T-helper 22 cell (primary cell): ENCODE results near the gene SDCBP2.

Experiments
- DNase-seq: peaks from one replicate; pipeline ENCODE4 v3.0.0-alpha.2; 2020; ENCODE audit warnings: low read depth

The SDCBP2 gene

DNA sequence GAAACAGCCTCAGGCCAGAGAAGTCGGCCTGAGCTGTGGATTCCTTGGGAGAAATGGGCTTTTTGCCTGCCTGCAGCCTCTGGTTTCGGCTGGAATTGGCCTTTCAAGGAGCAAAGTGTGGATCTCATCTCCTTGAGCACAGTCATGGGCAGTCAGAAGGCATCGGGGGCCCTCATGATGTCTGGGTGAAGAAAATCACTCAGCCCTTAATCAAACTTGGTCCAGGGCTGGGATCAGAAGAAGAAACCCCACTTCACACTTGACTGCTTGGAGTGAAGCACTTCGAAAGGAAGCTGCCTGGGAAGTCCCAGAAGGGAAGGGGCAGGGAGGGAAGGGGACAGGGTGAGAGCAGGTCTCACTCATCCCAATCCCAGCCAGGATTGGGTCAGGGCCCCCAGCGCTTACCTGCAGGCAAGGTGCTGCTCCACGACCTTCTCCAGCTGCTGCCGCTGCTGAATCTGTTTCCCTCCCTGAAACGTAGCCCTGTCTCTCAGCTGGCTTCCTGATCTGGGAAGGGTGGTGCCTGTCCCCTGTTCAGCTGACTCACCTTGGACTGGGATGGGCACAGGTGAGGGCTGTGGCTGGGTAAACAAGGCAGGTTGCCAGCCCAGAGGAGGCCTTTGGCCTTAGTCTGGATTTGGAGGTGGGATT is at the start of gene SDCBP2:
SDCBP2 (minus strand) TSS at position 460 of the 651 bp plus-strand sequence. CDS start 8,723 bp downstream, outside the sequence.
- DNase-seq = no peak

- DNase-seq = no peak
Observed at GRCh38 chr20:1378735-1379125, 49.8 kb upstream of the SDCBP2 start.

DNA sequence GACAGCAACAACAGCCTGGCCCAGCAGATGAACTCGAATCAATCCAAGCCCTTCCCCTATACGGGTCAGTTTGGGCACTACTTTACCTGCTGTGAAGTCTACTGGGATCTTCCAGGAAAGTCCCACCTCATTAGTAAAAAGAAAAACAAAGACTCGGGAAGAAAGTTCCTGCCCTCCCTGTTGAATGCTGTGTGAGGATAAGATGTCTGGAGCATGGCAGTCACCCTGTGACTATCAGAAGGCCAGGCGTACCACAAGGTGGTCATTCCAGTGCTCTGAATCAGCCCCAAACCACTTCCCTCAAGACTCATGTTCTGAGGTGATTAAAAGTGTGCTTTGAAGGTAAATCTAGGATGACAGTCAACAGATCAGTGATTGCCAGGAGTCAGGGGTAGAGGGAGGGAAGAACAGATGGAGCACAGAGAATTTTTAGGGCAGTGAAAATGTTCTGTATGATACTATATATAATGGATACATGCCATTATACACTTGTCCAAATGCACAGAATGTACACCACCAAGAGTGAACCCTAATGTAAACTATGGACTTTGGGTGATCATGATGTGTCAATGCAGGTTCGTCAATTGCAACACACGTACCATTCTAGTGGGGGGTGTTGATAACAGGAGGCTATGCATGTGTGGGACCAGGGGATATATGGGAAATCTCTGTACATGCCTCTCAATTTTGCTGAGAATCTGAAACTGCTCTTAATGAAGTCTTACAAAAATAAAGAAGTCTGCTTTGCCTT is 49.2 kb upstream of the SDCBP2 start:
- DNase-seq = no peak

DNA sequence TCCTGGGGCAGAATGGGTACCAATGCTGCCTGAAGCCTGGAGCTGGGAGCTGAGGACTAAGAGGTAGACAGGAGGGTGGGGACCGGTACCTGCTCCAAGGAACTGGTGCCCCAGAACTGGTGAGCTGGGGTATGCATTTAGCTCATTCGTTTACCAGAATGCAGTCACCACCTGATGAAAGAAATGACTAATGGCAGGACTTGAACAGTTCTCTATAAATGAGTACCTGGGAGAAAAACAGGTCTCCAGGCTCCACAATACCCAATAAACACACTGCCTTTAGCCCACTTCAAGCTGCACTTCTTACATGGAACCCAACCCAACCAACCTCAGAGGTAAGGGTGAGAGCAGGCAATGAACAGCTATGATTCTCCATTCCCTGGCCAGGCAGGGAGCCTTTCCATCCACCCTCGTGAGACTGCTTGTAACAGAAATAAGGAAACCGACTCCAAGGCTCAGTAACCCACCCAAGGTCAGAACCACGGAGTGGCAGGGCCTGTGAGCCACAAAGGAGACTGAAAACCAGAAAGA is 48.5 kb upstream of the SDCBP2 start:
- DNase-seq = no peak

DNA sequence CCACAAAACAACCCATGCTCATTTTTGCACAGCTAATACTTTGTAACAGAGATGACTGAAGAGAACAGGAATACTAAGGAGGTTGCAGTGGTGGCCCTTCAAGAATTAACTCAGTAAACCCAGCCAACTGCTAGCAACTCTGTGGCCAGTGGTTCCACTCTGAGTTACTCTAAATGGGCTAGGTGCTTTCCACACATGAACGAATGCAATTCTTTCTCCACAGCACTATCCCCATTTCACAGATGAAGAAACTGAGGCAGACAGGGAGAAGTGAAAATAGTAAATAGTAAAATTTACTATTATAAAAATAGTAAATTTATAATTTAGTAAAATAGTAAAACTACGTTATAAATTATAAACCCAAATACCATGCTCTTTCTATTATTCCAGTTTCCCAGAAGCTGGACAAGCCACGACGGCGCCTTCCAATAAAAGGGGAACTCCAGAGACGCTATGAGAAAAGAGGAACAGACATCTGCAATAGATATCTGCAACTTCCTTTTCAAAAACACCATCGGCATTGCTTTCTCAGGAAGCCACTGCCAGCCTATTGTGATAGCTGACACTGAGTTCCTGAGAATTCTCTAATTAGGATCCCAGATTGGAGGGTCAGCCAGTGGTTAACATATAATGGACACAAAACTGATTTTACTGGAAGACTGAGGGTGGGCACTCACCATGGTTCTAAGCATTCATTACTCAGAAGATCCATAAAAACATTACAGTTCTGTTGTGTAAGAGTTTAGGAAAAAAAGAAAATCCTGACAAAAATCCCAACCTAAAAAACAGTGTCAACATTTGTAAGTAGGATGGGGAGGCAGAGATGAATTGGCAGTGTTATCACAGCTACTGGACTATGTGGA is 47.7 kb upstream of the SDCBP2 start:
- DNase-seq = no peak

- DNase-seq = no peak
Observed at GRCh38 chr20:1376007-1376406, 47.1 kb upstream of the SDCBP2 start.

- no peak for DNase-seq
Observed at GRCh38 chr20:1375515-1375914, 46.6 kb upstream of the SDCBP2 start.

GRCh38 chr20:1374246-1374645 is 45.3 kb upstream of the SDCBP2 start:
- no peak for DNase-seq

DNA sequence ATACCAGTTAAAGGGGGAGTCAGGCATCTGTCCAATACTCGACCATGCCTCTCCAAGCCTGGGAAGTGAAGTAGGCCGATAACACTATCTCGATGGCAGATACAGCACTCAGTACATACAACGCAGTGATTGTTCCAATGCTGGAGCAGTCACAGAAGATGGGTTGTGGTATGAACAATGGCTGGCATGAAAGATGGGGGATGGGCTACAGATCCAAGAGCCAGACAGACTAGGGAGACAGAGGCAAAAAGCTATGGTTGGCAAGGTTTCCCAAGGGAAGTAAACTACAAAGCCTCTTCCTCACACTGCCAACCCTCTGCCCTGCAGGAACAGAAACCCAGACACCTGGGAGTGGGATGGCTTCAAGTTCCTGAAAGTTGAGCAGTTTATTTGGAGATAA is 44.7 kb upstream of the SDCBP2 start:
- DNase-seq = no peak

DNA sequence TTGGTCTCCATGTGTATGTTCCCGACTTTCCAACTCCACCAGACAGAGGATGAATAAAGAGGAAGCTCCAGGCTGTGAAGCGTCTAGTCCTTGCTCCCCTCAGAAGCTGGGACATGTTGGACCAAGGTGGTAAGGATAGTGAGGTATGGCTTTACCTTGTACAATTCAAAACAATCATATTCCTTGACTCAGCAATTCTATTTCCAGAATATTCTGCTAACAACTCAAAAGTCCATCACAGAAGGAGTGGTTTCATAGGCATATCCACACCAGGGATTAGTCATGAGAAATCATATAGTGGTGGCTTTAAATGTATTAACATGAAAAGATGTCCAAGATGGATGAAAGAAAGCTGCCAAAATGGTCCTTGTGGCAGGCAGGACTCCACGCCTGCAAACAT is 44.1 kb upstream of the SDCBP2 start:
- DNase-seq = no peak

DNA sequence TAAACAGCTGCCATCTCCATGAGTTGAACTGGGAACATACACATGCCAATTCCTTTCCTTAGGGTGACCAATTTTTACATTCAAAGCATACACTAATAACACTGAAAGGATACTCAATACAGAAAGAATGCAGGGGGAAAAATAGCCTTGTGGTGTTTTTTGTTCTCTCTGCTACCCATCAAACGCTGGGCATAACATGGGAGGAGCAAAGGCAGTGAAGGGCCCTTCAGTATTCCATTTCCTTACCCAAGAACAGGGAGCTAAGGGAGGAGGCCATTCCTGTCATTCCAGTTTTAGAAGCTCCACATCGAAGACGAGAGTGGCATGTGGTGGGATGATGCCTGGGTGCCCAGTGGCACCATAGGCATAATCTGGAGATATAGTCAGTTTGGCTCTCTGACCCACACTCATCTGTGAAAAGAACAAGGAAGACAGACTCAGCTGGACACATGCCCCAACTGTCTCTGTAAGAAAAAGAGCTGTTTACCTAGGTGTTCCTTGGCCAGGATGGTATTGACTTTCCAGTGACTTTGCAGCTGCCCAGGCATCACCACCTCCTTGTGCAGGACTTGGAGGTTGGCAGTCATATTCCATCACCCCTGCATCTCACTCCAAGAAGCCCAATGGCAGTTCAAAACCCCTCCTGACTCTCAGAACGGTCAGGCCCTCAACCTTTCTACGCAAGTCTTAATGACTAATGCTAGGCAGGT is 43.0 kb upstream of the SDCBP2 start:
- no peak for DNase-seq

GRCh38 chr20:1371202-1371782 is 42.4 kb upstream of the SDCBP2 start:
- DNase-seq = no peak

DNA sequence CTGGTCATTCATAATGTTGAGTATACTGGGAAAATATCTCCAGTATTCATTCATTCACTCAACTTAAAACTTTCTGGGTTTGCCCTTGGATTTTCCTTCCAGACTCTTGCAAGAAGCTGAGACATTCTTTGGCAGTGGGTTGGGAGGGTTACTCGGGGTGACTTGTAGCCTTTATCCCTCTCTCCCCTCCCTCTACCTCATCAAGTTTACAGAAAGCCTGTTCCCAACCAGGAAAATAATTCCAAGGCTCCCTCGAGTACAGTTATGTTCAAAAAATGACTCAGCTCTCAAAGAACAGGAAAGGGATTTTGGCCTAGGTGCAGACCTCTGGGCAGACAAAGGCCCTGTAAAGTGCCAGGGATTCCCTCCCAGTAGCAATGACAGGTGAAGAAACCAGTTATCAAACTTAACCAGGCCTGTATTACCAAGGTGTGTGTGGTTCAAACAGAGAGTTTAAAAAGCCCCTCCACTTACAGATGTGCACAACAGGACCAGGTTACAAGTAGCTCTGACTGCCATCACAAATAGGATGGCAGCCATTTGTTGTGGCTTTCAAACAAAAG is 41.7 kb upstream of the SDCBP2 start:
- no peak for DNase-seq

GRCh38 chr20:1369970-1370369 is 41.0 kb upstream of the SDCBP2 start:
- DNase-seq = no peak

DNA sequence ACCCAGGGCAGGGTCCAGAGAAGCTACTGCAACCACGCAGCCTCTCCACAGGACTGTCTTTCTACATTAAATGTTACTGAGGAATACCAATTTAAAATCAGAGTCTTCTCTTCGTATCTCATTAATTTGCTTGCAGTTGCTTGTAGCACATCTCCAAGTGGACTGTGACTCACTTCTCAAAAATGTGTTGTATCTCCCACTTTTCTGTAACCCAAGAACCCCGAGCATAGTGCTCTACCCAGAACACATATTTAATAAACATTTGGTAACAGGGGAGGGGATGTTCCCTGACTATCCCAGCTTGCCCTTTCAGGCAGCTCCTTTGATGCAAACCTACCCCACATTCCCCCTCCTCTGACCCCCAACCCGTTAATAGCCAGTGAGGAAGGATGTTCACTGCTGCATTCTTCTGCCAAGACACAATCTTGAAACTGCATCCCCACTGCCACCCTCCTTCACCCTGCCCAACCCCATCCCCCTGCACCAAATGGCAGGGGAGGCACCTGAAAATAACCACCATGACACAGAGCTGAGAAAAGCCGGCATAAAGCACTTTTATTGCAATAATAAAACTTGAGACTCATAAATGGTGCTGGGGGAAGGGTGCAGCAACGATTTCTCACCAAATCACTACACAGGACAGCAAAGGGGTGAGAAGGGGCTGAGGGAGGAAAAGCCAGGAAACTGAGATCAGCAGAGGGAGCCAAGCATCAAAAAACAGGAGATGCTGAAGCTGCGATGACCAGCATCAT is 39.7 kb upstream of the SDCBP2 start:
- no peak for DNase-seq

DNA sequence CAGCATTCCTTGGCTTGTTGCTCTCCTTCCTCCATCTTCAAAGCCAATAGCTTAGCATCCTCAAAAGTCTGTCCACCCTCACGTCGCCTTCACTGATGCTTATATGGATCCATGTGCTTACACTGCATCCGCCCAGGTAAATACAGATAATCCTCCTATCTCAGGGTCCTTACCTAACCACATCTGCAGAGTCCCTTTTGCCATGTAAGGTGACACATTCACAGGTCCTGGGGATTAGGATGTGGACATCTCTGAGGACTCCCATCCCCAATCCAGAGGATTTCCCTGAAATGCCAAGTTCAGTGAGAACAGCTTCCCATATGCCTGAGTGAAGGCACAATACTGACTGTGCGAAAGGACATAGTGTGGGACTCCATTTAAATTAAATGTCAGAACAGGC is 38.5 kb upstream of the SDCBP2 start:
- no peak for DNase-seq

DNA sequence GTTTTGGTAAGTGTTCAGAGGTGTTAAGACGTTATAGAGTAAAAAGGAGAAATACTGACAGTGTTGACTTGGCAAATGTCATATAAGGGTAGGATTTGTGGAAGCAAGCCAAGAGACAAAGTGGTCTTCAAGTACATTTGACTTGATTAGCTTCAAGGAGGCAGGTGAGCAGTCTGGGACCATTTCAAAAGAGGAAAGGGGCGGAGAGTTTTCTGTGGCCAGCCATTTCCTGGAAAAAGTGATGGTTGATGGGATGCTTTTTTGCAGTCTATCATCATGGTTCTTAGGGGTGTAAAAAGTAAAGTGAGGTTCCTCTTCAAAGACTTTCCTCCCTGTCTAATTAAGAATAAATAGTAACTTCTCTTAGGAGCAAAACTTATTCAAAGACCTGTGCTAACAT is 35.2 kb upstream of the SDCBP2 start:
- DNase-seq = no peak

DNA sequence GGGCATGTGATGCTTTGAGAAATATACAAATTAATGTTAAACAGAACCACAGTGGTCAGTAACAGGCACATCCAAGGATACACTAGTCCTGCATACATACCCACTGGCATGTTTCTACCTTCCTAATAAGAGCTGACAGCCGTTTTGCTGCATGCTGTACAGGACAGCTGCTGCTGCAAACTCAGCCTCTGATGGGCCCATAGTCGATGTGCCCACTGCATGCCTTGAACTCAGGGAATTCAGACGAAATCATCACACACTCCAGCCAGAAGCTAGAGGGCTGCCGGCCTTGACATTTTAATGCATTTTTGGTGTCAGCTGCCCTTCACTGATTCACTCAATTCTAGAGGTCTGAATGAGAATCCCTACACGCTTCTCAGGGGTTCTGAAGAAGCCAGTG is 34.6 kb upstream of the SDCBP2 start:
- DNase-seq = no peak

GRCh38 chr20:1362484-1362883 is 33.5 kb upstream of the SDCBP2 start:
- DNase-seq = no peak

GRCh38 chr20:1360094-1360846 is 31.3 kb upstream of the SDCBP2 start:
- DNase-seq = no peak
